ENCODE measurements around the gene FXYD7. TPM values are rescaled to one million over a fixed set of nuclear protein-coding genes. Genes with fewer than 3 reads are reported as not detected.

FXYD7 gene
- total and polyA plus RNA-seq, 12 donors: 0.10 to 0.37 (median 0.29) TPM; not detected in 8

DNA sequence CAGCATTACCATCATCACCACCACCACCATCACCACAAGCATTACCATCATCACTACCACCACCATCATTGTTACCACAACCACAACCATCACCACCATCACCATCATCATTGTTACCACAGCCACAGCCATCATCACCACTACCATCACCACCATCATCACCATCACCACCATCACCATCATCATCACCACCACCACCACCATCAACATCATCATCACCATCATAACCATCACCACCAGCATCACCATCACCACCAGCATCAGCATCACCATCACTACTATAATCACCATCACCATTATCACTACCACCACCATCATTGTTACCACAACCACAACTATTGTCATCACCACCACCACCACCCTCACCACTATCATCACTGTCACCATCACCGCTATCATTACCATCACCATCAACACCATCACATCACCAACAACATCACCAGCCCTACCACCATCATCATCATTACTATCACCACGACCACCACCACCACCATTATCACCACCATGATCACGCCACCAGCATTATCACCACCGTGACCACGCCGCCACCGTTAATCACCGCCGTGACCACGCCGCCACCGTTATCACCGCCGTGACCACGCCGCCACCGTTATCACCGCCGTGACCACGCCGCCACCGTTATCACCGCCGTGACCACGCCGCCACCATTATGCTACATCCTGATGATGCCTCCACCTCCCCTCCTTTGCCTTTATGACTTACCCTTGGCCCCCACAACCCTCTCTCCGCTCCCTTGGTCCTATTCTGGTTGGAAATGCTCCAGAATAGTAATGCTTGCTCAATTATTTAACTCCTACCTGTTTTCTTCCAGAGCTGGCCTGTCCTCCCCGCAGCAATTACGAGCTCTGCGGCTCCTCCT is 37.4 kb upstream of the FXYD7 start:
- intact Hi-C loops (cut with DNase I): no loop called here
- Histone ChIP-seq H3K36me3 (no peaks in the 10 kb centered on the region), H3K4me3 (no peak overlapping the region), H3K27ac (no peak overlapping the region), H3K27me3 (peaks cover 0 to 3% (median 0%) of the 10 kb centered on the region in 7 donors), H3K4me1 (peaks cover 0 to 4% (median 0%) of the 10 kb centered on the region in 9 donors), H3K9me3 (no peaks in the 10 kb centered on the region)
- ATAC-seq (no peak), DNase-seq (no peak)
- TF ChIP-seq, protein P1, sequence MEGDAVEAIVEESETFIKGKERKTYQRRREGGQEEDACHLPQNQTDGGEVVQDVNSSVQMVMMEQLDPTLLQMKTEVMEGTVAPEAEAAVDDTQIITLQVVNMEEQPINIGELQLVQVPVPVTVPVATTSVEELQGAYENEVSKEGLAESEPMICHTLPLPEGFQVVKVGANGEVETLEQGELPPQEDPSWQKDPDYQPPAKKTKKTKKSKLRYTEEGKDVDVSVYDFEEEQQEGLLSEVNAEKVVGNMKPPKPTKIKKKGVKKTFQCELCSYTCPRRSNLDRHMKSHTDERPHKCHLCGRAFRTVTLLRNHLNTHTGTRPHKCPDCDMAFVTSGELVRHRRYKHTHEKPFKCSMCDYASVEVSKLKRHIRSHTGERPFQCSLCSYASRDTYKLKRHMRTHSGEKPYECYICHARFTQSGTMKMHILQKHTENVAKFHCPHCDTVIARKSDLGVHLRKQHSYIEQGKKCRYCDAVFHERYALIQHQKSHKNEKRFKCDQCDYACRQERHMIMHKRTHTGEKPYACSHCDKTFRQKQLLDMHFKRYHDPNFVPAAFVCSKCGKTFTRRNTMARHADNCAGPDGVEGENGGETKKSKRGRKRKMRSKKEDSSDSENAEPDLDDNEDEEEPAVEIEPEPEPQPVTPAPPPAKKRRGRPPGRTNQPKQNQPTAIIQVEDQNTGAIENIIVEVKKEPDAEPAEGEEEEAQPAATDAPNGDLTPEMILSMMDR (IDR thresholded peaks at IDR 0.05): no peak
- 83 to 88% methylated on average over 30 of the region's 30 CpGs for WGBS, 2 donors

DNA sequence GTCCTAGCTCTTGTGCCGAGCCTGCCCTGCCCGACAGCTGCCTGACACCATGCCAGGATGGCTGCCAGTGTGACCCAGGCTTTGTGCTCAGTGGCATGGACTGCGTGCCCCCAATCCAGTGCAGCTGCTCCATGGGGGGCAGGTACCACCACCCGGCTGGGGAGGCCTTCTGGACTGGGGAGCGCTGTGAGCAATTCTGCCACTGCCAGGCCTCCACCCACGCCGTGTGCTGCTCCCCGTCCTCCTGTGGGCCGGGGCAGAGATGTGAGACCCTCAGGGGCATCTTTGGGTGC is 36.8 kb upstream of the FXYD7 start:
- no peak overlapping the region for H3K27ac ChIP-seq
- H3K27me3 ChIP-seq: peaks cover 0 to 3% (median 0%) of the 10 kb centered on the region in 7 donors
- no peak overlapping the region for H3K4me3 ChIP-seq
- TF ChIP-seq, protein P1 (IDR thresholded peaks at IDR 0.05): no peak
- no peak for ATAC-seq
- H3K36me3 ChIP-seq: no peaks in the 10 kb centered on the region
- no peak for DNase-seq
- H3K4me1 ChIP-seq: peaks cover 0 to 4% (median 0%) of the 10 kb centered on the region in 9 donors
- no peaks in the 10 kb centered on the region for H3K9me3 ChIP-seq
- intact Hi-C loops (cut with DNase I): no loop called here
- WGBS, 2 donors: 89 to 91% methylated on average over 9 of the region's 9 CpGs

DNA sequence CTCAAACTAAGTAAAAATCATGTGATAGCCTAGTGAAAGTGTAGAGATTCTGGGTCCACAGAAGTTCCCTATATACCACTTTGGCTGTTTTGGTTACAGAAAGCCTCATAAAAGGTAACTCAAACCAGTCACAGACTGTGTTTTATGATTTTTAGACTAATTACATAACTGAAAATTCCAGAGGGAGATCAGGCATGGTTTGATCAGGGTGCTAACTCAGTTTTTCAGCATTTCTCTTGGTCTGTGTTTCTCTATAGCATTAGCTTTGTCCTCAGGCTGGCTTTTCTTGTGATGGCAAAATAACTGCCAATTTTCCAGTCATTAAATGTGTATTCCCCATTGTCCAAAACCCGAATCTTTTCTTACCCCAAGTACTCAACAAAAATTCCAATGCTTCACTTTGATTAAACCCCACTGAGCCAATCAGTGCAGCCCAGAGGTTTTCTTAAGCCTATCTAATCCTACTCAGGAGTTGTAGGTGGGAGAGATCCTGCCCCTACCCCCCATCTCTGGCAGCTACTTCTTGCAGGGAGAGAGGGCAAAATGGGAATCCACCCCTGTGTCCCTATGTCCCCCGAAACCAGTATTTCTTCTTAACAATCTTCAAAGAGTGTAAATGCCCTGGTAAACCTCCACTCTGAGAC is 36.0 kb upstream of the FXYD7 start:
- intact Hi-C loops (cut with DNase I): no loop called here
- H3K27ac ChIP-seq: no peak overlapping the region
- no peaks in the 10 kb centered on the region for H3K36me3 ChIP-seq
- peaks cover 0 to 3% (median 0%) of the 10 kb centered on the region in 7 donors for H3K27me3 ChIP-seq
- H3K4me3 ChIP-seq: no peak overlapping the region
- no peak for ATAC-seq
- TF ChIP-seq, protein P1 (IDR thresholded peaks at IDR 0.05): no peak
- no peaks in the 10 kb centered on the region for H3K9me3 ChIP-seq
- WGBS, 2 donors: 48% methylated on average over 2 of the region's 2 CpGs
- no peak for DNase-seq
- peaks cover 0 to 4% (median 0%) of the 10 kb centered on the region in 9 donors for H3K4me1 ChIP-seq

GRCh38 chr19:35107545-35107944 is 35.5 kb upstream of the FXYD7 start:
- intact Hi-C loops (cut with DNase I): no loop called here
- WGBS, 2 donors: 31 to 41% methylated on average over 5 of the region's 5 CpGs
- DNase-seq: no peak
- peak in 4 of 8 donors; percentile 33 to 61 (median 38) for ATAC-seq
- TF ChIP-seq, protein P1 (IDR thresholded peaks at IDR 0.05): no peak
- Histone ChIP-seq H3K4me3 (no peak overlapping the region), H3K4me1 (peaks cover 0 to 4% (median 0%) of the 10 kb centered on the region in 9 donors), H3K9me3 (no peaks in the 10 kb centered on the region), H3K27ac (no peak overlapping the region), H3K36me3 (no peaks in the 10 kb centered on the region), H3K27me3 (peaks cover 0 to 3% (median 0%) of the 10 kb centered on the region in 7 donors)
